ENCODE results near the gene SPPL3. TPM values are rescaled to one million over a fixed set of nuclear protein-coding genes. Genes with fewer than 3 reads are reported as not detected.

SPPL3 gene
- total and polyA plus RNA-seq, 2 experiments from 2014 or later = 10.9 to 27.8 TPM

DNA sequence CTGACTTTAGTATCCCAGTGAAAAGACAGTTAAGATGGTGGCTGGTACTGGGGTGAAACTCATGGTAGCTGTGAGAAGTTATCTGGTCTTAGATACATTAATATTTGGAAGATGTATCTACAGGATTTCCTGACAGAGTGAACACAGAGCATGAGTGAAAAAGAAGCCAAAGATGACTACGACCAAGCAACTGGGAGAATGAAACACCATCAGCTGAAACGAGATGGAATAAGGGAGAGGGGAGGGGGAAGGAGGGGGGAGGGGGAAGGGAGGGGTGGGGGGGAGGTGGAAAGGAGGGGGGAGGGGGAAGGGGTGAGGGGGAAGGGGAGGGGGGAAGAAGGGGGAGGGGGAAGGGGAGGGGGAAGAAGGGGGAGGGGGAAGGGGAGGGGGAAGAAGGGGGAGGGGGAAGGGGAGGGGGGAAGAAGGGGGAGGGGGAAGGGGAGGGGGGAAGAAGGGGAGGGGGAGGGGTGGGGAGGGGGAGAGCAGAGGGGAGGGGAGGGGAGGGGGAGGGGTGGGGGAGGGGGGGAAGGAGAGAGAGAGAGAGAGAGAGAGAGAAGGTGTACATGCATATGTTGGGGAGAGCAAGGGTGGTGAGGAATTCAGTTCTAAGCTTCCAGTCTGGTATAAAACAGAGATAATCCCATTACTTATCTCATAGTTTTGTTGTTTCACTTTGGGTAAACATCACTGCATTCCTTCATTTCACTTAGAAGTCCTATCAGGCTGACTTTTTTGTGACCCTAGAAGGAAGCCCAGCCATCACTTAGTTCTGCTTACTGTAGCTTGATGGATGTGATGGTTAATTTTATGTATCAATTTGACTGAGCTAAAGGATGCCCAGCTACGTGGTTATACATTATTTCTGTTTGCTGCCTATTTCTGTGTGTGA lies 73.9 kb downstream of the SPPL3 start:
- Histone ChIP-seq H3K9me2 (ENCODE audit: insufficient read depth) (no peaks in the 10 kb centered on the region; the same call in 1 of the 2 replicates), H3K4me2 (no peak overlapping the region), H4K20me1 (replicated peaks; ENCODE audit: insufficient read depth) (peaks cover 10% of the 10 kb centered on the region; the same call in 1 of the 2 replicates), H3K4me3 (no peak overlapping the region), H3K36me3 (ENCODE audit: insufficient read depth) (no peaks in the 10 kb centered on the region), H2AFZ (no peak overlapping the region), H3K27me3 (ENCODE audit: insufficient read depth) (no peaks in the 10 kb centered on the region), H3K4me1 (ENCODE audit: insufficient read depth) (0 out of 2 replicates have a peak, but pooled peaks cover 5% of the 10 kb centered on the region), H3K79me2 (replicated peaks; ENCODE audit: insufficient read depth) (peaks cover 88% of the 10 kb centered on the region), H3F3A (replicated peaks; ENCODE audit: low read depth) (no peaks in the 10 kb centered on the region; the same call in 1 of the 2 replicates), H3K27ac (ENCODE audit: low read depth) (no peak overlapping the region)
- H3K9me3 Mint-ChIP-seq = peaks cover 2% of the 10 kb centered on the region; the same call in 2 of the 3 replicates
- ATAC-seq (no peak), DNase-seq (ENCODE audit: low spot score) (no peak)
- peaks cover 6% of the 10 kb centered on the region for H3K36me3 Mint-ChIP-seq (ENCODE audit: low read depth)
- H3K4me3 Mint-ChIP-seq = no peak overlapping the region
- peaks cover 2% of the 10 kb centered on the region for H3K27me3 Mint-ChIP-seq (ENCODE audit: insufficient read depth, low read depth, poor library complexity)
- peaks cover 15% of the 10 kb centered on the region for H3K4me1 Mint-ChIP-seq
- no peak overlapping the region for H3K27ac Mint-ChIP-seq
- TF ChIP-seq STAT1 (IDR thresholded peaks at IDR 0.05; ENCODE audit: unreplicated experiment) (no peak), ZNF462 (CRISPR knock-in tag; IDR thresholded peaks at IDR 0.05) (no peak), EZH2 (IDR thresholded peaks at IDR 0.05; ENCODE audit: low read depth, unreplicated experiment) (no peak), NANOG (IDR thresholded peaks at IDR 0.05; ENCODE audit: borderline replicate concordance) (no peak)
- TF ChIP-seq, protein P1, sequence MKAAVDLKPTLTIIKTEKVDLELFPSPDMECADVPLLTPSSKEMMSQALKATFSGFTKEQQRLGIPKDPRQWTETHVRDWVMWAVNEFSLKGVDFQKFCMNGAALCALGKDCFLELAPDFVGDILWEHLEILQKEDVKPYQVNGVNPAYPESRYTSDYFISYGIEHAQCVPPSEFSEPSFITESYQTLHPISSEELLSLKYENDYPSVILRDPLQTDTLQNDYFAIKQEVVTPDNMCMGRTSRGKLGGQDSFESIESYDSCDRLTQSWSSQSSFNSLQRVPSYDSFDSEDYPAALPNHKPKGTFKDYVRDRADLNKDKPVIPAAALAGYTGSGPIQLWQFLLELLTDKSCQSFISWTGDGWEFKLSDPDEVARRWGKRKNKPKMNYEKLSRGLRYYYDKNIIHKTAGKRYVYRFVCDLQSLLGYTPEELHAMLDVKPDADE (IDR thresholded peaks at IDR 0.05) = no peak

Data from GM23338 (cell line).